K562 (cell line): ENCODE measurements around the gene OVCA2. TPM values are rescaled to one million over a fixed set of nuclear protein-coding genes. Genes with fewer than 3 reads are reported as not detected.
A peak's percentile ranks its signal among the peaks of the same experiment; 100 is the strongest.

Experiments
- ATAC-seq: fragments of 200-7000 bp; cut with Tn5 transposase; 3 replicates; pipeline ENCODE4 v1.9.1; 2020; ENCODE audit warnings: moderate library complexity
- BruUV-seq: library from RNA; stranded (reverse); fragments of 400-500 nt; replicated peaks from 2 replicates; lab custom pipeline; 2021; lab: Mats Ljungman, UMichigan
- CTCF ChIA-PET: fragments of 300-600 bp; formaldehyde crosslinking; extraction: SDS; loops from one replicate; lab custom pipeline; 2021; ENCODE audit warnings: low intra/inter-chr PET ratio; lab: Yijun Ruan, JAX
- POLR2A ChIA-PET: fragments of 300-600, 350-650 bp; sonication (Branson Sonifier 250); formaldehyde crosslinking; extraction: SDS; loops from one replicate; lab custom pipeline; 2021; ENCODE audit warnings: antibody characterized with exemption, inconsistent platforms; lab: Yijun Ruan, JAX
- DNase-seq, 4 experiments: peaks; one replicate each; pipeline versions ENCODE4 v3.0.0 to v3.0.0-alpha.2; 2011 to 2018; ENCODE audit warnings: low spot score in 3 of 4, mixed read lengths in 3 of 4; ENCODE audit errors: extremely low read depth in 1 of 4
- FAIRE-seq: peaks from 2 replicates; lab custom pipeline; 2011; peaks lifted over from hg19 to GRCh38; lab: Jason Lieb, UNC
- H2AFZ ChIP-seq: 2 replicates; pipeline ENCODE4 v1.6.0; 2011; ENCODE audit warnings: low read depth, low read length, control low read depth, inconsistent platforms
- H3K27ac ChIP-seq: fragments of 200-600 bp; 3 replicates; pipeline ENCODE4 v1.8.0; 2011; ENCODE audit warnings: low read depth, mild to moderate bottlenecking, control low read depth, inconsistent platforms, low read length, moderate library complexity, mixed read lengths; ENCODE audit errors: extremely low read depth
- H3K27me3 ChIP-seq, 2 experiments: fragments of 300-600 bp in 1 of 2; 2 replicates in 1 of 2; 3 replicates in 1 of 2; pipeline versions ENCODE4 v1.6.0 to v1.8.0; 2011; ENCODE audit warnings: inconsistent platforms in 2 of 2, low read length in 2 of 2, mild to moderate bottlenecking in 1 of 2, mixed read lengths in 1 of 2, moderate library complexity in 1 of 2; ENCODE audit not compliant: control insufficient read depth in 2 of 2, insufficient read depth in 2 of 2
- H3K36me3 ChIP-seq: fragments of 300-600 bp; 3 replicates; pipeline ENCODE4 v1.8.0; 2011; ENCODE audit warnings: mild to moderate bottlenecking, low read length, inconsistent platforms; ENCODE audit not compliant: control insufficient read depth, insufficient read depth
- H3K4me1 ChIP-seq, 2 experiments: fragments of 200-600 bp in 1 of 2; replicated peaks in 1 of 2; 2 replicates in 1 of 2; 3 replicates in 1 of 2; pipeline versions ENCODE4 v1.5.1 to v1.8.0; 2011; ENCODE audit warnings: inconsistent platforms in 2 of 2, low read length in 2 of 2, mild to moderate bottlenecking in 1 of 2, mixed read lengths in 1 of 2, moderate library complexity in 1 of 2; ENCODE audit not compliant: control insufficient read depth in 2 of 2, insufficient read depth in 2 of 2
- H3K4me2 ChIP-seq: 2 replicates; pipeline ENCODE4 v1.6.1; 2011; ENCODE audit warnings: low read length, control low read depth, inconsistent platforms, mixed read lengths; ENCODE audit not compliant: insufficient read depth
- H3K4me3 ChIP-seq: fragments of 200-600 bp; sonication (generic), shearing (Covaris generic); 2 replicates; pipeline ENCODE4 v1.5.1; 2016; ENCODE audit warnings: control low read depth, inconsistent platforms
- H3K79me2 ChIP-seq: fragments of 200-600 bp; 3 replicates; pipeline ENCODE4 v1.8.0; 2011; ENCODE audit warnings: low read length, inconsistent platforms; ENCODE audit not compliant: control insufficient read depth, insufficient read depth
- H3K9ac ChIP-seq, 2 experiments: 2 replicates each; pipeline versions ENCODE4 v1.6.0 to v1.6.1; 2011; ENCODE audit warnings: low read depth in 2 of 2, low read length in 2 of 2, control low read depth in 1 of 2, inconsistent platforms in 1 of 2, mild to moderate bottlenecking in 1 of 2, mixed read lengths in 1 of 2; ENCODE audit not compliant: insufficient read depth in 1 of 2
- H3K9me1 ChIP-seq: one replicate; pipeline ENCODE4 v1.6.0; 2011; ENCODE audit warnings: inconsistent platforms, mild to moderate bottlenecking, low read length, moderate library complexity; ENCODE audit not compliant: control insufficient read depth, insufficient read depth
- H3K9me3 ChIP-seq: replicated peaks from 2 replicates; pipeline ENCODE4 v1.5.1; 2011; ENCODE audit warnings: low read depth, low read length, inconsistent platforms; ENCODE audit not compliant: control insufficient read depth, insufficient read depth
- H4K20me1 ChIP-seq: replicated peaks from 2 replicates; pipeline ENCODE4 v1.6.1; 2011; ENCODE audit warnings: low read length, inconsistent platforms, mixed read lengths; ENCODE audit not compliant: control insufficient read depth, insufficient read depth
- BRF1 ChIP-seq: IDR thresholded peaks from 3 replicates; pipeline ENCODE4 v1.6.1; 2011; ENCODE audit warnings: borderline replicate concordance, mild to moderate bottlenecking; ENCODE audit not compliant: insufficient read length; ENCODE audit errors: extremely low read depth
- FOXA1 ChIP-seq: fragments of 450-650 bp; IDR thresholded peaks from 2 replicates; pipeline ENCODE4 v1.6.1; 2016; ENCODE audit warnings: mild to moderate bottlenecking, borderline replicate concordance
- FOXJ2 ChIP-seq: fragments of 200-800 bp; sonication (Bioruptor generic); IDR thresholded peaks from 2 replicates; pipeline ENCODE4 v1.6.1; 2016; ENCODE audit warnings: missing genetic modification characterization, missing compliant biosample characterization
- KDM2B ChIP-seq: fragments of 250-450 bp; sonication (Bioruptor Pico); IDR thresholded peaks from 2 replicates; pipeline ENCODE4 v1.8.0; 2021; ENCODE audit warnings: mild to moderate bottlenecking, moderate library complexity
- PML ChIP-seq: IDR thresholded peaks from 2 replicates; pipeline ENCODE4 v1.6.1; 2012; ENCODE audit warnings: low read length, inconsistent platforms
- PRMT5 ChIP-seq: sonication (generic); formaldehyde crosslinking; IDR thresholded peaks from 2 replicates; pipeline ENCODE4 v1.5.0; 2020; ENCODE audit warnings: missing genetic modification reagents
- PTBP1 ChIP-seq: fragments of 200-400 bp; formaldehyde crosslinking; IDR thresholded peaks from 2 replicates; pipeline ENCODE4 v1.6.1; 2017; ENCODE audit warnings: low read depth, low read length
- ZNF184 ChIP-seq: sonication (generic); formaldehyde crosslinking; IDR thresholded peaks from 2 replicates; pipeline ENCODE4 v1.5.0; 2020; ENCODE audit warnings: missing genetic modification reagents
- WGBS: fragments of 100-300 bp; shearing (Covaris generic); methylation state at CpG from one replicate; pipeline ENCODE4 v1.1.6; 2016; ENCODE audit warnings: low coverage, mixed read lengths; ENCODE audit not compliant: insufficient coverage; ENCODE audit errors: missing lambda C conversion rate; 5-methylcytosine and 5-hydroxymethylcytosine counted together
- in situ Hi-C: fragments of 300-500 bp; cut with MboI; formaldehyde crosslinking; loops from 4 replicates; pipeline ENCODE4 v1.15.0; 2018; ENCODE audit warnings: inconsistent platforms, mixed read lengths
- intact Hi-C: fragments of 100-400 bp; cut with micrococcal nuclease; formaldehyde crosslinking; loops from 2 replicates; pipeline ENCODE4 v1.14.2; 2022
- polyA plus RNA-seq, 8 experiments: library from polyadenylated mRNA; depleted of rRNA in 4 of 8; stranded (reverse) in 5 of 8; unstranded in 3 of 8; fragments of >200 nt; fragmentation: Nextera tagmentation in 2 of 8; fragmentation: Illumina TruSeq in 1 of 8; extraction: Ambion mirVana in 2 of 8; extraction: Trizol in 1 of 8; gene quantifications; 2 replicates each; pipeline versions ENCODE4 v1.2.1 to v1.2.3, GENCODE V29; 2011 to 2014; ENCODE audit warnings: inconsistent platforms in 1 of 8, missing spikeins in 1 of 8
- total RNA-seq, 7 experiments: library from RNA; depleted of rRNA in 6 of 7; stranded (reverse); fragments of >200 nt in 6 of 7; fragmentation: Illumina TruSeq in 2 of 7; extraction: Trizol in 2 of 7; gene quantifications; 2 replicates each; pipeline versions ENCODE4 v1.2.1 to v1.2.3, GENCODE V29; 2011 to 2021; ENCODE audit warnings: low replicate concordance in 1 of 7
- TF ChIP-seq, protein P1 (sequence below): fragments of 200-800 bp; sonication (Bioruptor generic); IDR thresholded peaks from 2 replicates; pipeline ENCODE4 v1.6.1; 2017; ENCODE audit warnings: missing genetic modification characterization, missing compliant biosample characterization
- TF ChIP-seq, protein P2 (sequence below): fragments of 250-450 bp; sonication (Bioruptor Pico); IDR thresholded peaks from 2 replicates; pipeline ENCODE4 v1.8.0; 2021; ENCODE audit warnings: mild to moderate bottlenecking, moderate library complexity
- TF ChIP-seq, protein P3 (sequence below): sonication (generic); formaldehyde crosslinking; IDR thresholded peaks from 2 replicates; pipeline ENCODE4 v1.8.0; 2023; ENCODE audit warnings: missing genetic modification reagents, mild to moderate bottlenecking, borderline replicate concordance

OVCA2 gene
- total and polyA plus RNA-seq, 9 of the 15 experiments (the other 6 are each of a cell fraction or from before 2014, with no cell fraction given) = 3.0 to 23.7 (median 14.1) TPM

DNA sequence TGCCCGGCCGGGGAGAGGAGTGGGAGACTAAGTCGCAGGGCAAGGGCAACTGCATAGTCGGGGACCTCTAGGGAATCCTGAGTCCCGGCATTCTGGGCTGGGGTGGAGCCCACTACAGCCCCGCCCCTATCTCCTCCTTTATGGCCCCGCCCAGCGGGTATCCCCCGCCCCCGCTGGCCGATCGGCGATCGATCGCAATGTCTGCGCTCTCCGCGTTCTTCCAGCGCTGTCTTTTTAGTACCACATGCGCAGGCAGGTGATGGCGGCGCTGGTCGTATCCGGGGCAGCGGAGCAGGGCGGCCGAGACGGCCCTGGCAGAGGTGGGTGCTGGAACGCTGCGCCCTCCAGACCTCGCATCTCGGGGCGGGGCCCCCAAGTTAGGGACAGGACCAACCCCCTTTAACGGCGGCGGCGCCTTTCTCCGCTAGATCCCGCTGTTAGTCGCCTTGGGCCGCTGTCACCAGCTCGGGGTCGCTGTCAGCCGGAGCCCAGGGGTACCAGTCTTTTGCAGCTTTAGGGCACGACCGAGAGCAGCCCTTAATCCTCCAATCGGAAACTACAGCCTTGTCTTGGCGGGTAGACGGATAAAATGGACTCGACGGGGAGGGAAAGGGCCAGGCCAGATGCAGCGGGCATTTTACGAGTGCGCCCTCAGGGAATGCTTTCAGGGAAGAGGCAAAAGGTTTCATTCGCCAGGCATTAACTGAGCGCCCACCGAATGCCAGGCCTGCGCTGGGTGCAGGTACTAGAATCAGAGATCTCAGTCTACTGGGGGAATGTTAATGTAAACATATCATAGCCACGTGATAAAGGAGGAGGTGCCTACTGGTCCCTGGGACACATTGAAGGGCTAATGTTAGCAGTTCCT is 11.7 kb upstream of the OVCA2 start, which contains the start of gene DPH1:
Gene DPH1 (plus strand): TSS at position 243 of the 868 bp plus-strand sequence. CDS start 17 bp downstream, at position 260.
- CTCF ChIA-PET = interaction anchor here (2.0 kb wide), 1 partner anchor 121 kb away, joined by 6 read pairs; no protein-coding TSS in a partner anchor
- POLR2A ChIA-PET = interaction anchor here (0.6 to 1.1 kb wide), 3 partner anchors 9 to 236 kb away, joined by 3 to 4 read pairs (median 3); no protein-coding TSS in a partner anchor
- TF ChIP-seq KDM2B (CRISPR knock-in tag) (no peak), PTBP1 (no peak), PML (0 out of 2 replicates have a peak, but pooled peaks have one; percentile 33), ZNF184 (no peak), BRF1 (no peak), FOXA1 (no peak), FOXJ2 (tag) (no peak), PRMT5 (CRISPR knock-in tag) (no peak)
- TF ChIP-seq, protein P1, sequence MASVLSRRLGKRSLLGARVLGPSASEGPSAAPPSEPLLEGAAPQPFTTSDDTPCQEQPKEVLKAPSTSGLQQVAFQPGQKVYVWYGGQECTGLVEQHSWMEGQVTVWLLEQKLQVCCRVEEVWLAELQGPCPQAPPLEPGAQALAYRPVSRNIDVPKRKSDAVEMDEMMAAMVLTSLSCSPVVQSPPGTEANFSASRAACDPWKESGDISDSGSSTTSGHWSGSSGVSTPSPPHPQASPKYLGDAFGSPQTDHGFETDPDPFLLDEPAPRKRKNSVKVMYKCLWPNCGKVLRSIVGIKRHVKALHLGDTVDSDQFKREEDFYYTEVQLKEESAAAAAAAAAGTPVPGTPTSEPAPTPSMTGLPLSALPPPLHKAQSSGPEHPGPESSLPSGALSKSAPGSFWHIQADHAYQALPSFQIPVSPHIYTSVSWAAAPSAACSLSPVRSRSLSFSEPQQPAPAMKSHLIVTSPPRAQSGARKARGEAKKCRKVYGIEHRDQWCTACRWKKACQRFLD (CRISPR knock-in tag) = no peak
- TF ChIP-seq, protein P2, sequence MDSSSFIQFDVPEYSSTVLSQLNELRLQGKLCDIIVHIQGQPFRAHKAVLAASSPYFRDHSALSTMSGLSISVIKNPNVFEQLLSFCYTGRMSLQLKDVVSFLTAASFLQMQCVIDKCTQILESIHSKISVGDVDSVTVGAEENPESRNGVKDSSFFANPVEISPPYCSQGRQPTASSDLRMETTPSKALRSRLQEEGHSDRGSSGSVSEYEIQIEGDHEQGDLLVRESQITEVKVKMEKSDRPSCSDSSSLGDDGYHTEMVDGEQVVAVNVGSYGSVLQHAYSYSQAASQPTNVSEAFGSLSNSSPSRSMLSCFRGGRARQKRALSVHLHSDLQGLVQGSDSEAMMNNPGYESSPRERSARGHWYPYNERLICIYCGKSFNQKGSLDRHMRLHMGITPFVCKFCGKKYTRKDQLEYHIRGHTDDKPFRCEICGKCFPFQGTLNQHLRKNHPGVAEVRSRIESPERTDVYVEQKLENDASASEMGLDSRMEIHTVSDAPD (CRISPR knock-in tag) = no peak
- TF ChIP-seq, protein P3, sequence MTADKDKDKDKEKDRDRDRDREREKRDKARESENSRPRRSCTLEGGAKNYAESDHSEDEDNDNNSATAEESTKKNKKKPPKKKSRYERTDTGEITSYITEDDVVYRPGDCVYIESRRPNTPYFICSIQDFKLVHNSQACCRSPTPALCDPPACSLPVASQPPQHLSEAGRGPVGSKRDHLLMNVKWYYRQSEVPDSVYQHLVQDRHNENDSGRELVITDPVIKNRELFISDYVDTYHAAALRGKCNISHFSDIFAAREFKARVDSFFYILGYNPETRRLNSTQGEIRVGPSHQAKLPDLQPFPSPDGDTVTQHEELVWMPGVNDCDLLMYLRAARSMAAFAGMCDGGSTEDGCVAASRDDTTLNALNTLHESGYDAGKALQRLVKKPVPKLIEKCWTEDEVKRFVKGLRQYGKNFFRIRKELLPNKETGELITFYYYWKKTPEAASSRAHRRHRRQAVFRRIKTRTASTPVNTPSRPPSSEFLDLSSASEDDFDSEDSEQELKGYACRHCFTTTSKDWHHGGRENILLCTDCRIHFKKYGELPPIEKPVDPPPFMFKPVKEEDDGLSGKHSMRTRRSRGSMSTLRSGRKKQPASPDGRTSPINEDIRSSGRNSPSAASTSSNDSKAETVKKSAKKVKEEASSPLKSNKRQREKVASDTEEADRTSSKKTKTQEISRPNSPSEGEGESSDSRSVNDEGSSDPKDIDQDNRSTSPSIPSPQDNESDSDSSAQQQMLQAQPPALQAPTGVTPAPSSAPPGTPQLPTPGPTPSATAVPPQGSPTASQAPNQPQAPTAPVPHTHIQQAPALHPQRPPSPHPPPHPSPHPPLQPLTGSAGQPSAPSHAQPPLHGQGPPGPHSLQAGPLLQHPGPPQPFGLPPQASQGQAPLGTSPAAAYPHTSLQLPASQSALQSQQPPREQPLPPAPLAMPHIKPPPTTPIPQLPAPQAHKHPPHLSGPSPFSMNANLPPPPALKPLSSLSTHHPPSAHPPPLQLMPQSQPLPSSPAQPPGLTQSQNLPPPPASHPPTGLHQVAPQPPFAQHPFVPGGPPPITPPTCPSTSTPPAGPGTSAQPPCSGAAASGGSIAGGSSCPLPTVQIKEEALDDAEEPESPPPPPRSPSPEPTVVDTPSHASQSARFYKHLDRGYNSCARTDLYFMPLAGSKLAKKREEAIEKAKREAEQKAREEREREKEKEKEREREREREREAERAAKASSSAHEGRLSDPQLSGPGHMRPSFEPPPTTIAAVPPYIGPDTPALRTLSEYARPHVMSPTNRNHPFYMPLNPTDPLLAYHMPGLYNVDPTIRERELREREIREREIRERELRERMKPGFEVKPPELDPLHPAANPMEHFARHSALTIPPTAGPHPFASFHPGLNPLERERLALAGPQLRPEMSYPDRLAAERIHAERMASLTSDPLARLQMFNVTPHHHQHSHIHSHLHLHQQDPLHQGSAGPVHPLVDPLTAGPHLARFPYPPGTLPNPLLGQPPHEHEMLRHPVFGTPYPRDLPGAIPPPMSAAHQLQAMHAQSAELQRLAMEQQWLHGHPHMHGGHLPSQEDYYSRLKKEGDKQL (CRISPR knock-in tag) = no peak

More for the DNA sequence above, 11.7 kb upstream of the OVCA2 start, which contains the start of gene DPH1:
- H3K27ac ChIP-seq = peak within 1 kb of the TSS; percentile 62
- H3K9me3 ChIP-seq = no peaks in the 10 kb centered on the region
- intact Hi-C loops (loop anchor here (2.0 to 5.0 kb wide), 2 partner anchors 121 to 313 kb away; no protein-coding TSS in a partner anchor), in situ Hi-C loops (loop anchor here (5.0 to 10.0 kb wide), 2 partner anchors 123 to 315 kb away; partner anchors contain the start of gene TLCD2)
- H3K27me3 ChIP-seq = peaks cover 0 to 6% of the 10 kb centered on the region in 2 experiments; a peak in 1 of 5 replicates
- H3K79me2 ChIP-seq = peaks cover 16% of the 10 kb centered on the region
- no TSS peak for BruUV-seq
- peak within 1 kb of the TSS; percentile 85 for H3K4me3 ChIP-seq
- H4K20me1 ChIP-seq = 0 out of 2 replicates have a peak, but pooled peaks cover 2% of the 10 kb centered on the region
- H3K4me1 ChIP-seq = peaks cover 8 to 33% of the 10 kb centered on the region in 2 experiments; a peak in 4 of 5 replicates
- H3K9ac ChIP-seq = peak within 1 kb of the TSS; percentile 71 to 91
- H3K36me3 ChIP-seq = 0 out of 3 replicates have a peak, but pooled peaks cover 5% of the 10 kb centered on the region
- ATAC-seq = peak; percentile 97
- peak within 1 kb of the TSS; percentile 92 for H2AFZ ChIP-seq
- peak; percentile 86 to 92 (median 89) for DNase-seq
- no peaks in the 10 kb centered on the region for H3K9me1 ChIP-seq
- WGBS = under 1% methylated on average over 33 of the region's 59 CpGs
- H3K4me2 ChIP-seq = peak within 1 kb of the TSS; percentile 98
- peak; percentile 87 for FAIRE-seq
